Keratinocyte (primary cell): ENCODE measurements around the gene ZSWIM6.

ENCODE experiments used
- CTCF ChIP-seq, 3 experiments: IDR thresholded peaks in 1 of 3; conservative IDR thresholded peaks in 1 of 3; optimal IDR thresholded peaks in 1 of 3; 2 replicates in 2 of 3; 3 replicates in 1 of 3; pipeline versions ENCODE3 to v1.5.1; 2011; ENCODE audit warnings: low read length in 3 of 3, mild to moderate bottlenecking in 3 of 3, moderate library complexity in 2 of 3, control low read depth in 1 of 3, inconsistent platforms in 1 of 3; ENCODE audit not compliant: insufficient read depth in 2 of 3; ENCODE audit errors: extremely low read depth in 1 of 3
- EZH2 ChIP-seq: IDR thresholded peaks from one replicate; pipeline ENCODE4 v1.6.1; 2012; ENCODE audit warnings: inconsistent platforms, mild to moderate bottlenecking, low read length, moderate library complexity

- TF ChIP-seq CTCF (optimal IDR thresholded peaks at IDR 0.05 in 1 of 3, IDR thresholded peaks at IDR 0.05 in 1 of 3, conservative IDR thresholded peaks at IDR 0.05 in 1 of 3; ENCODE audit: extremely low read depth in 1 of 3, insufficient read depth in 2 of 3, low read length in 3 of 3), result no peak
- no peak for TF ChIP-seq EZH2
Observed at GRCh38 chr5:61290791-61291210, 41.3 kb upstream of the ZSWIM6 start.
